Fibroblast of skin of left quadriceps (primary cell): ENCODE results near the gene AFAP1.
A peak's percentile ranks its signal among the peaks of the same experiment; 100 is the strongest.

Experiments used
- DNase-seq, 2 experiments: peaks; one replicate each; pipeline ENCODE4 v3.0.0-alpha.2; 2013; ENCODE audit warnings: low read depth in 2 of 2

The AFAP1 gene

DNA sequence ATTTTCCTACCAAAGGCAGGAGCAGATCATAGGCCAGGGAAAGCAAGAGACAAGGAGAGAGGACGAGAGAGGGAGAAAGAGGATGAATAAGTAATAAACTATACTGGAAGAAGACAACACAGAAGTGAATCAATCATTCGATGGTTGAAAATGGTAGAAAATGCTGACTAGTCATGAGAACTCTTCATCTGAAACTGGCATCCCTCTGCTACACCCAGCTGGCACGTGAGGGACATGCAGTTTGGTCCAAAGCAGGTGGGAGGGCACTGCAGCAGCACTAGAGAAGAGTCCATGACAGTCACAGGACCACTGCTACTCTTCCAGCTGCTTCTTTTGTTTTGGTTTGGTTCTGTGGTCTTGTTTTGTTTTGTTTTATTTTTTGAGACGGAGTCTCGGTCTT, 74.1 kb downstream of the AFAP1 start:
- no peak for DNase-seq

DNA sequence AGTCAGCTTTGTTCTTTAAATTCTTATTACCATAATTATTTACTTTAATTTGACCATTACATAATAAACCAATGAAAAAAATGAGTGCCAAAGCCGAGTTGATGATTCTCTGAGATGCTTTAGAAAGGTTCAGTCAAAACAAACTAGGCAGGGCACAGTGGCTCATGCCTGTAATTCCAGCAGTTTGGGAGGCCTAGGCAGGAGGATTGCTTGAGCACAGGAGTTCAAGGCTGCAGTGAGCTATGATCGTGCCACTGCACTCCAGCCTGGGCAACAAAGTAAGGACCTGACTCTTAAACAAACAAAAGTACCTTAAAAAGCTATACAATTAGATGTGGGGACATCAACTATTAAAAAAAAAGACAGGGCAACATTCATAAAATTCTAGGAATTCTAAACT, 75.0 kb downstream of the AFAP1 start:
- no peak for DNase-seq

DNA sequence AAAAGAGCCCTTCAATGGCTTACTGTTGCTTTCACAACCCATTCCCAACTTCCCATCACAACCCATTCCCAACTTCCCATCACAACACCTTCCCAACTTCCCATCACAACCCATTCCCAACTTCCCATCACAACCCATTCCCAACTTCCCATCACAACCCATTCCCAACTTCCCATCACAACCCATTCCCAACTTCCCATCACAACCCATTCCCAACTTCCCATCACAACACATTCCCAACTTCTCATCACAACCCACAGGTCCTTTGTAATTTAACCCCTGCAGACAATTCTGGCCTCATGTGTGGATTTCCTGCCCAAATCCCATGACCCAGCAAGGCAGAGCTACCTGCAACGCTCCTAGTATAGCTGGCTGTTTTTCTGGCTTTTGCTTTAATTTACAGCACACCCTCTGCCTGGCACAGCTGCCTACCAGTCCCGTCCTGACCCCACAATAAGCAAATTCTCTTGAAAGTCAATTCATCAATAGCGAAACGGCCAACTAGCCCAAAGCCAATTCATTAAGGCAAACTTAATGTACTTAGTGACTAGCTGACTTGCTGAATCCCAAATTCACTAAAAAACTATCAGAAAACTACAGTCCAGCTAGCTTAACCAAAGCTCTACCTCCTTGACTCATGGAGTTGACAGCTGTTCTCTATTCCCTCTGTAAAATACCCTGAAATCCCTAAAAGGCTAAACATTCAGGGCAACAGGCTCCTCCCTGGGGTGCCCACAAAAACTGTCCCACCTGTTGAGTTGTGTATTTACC, 75.6 kb downstream of the AFAP1 start:
- DNase-seq = no peak

DNA sequence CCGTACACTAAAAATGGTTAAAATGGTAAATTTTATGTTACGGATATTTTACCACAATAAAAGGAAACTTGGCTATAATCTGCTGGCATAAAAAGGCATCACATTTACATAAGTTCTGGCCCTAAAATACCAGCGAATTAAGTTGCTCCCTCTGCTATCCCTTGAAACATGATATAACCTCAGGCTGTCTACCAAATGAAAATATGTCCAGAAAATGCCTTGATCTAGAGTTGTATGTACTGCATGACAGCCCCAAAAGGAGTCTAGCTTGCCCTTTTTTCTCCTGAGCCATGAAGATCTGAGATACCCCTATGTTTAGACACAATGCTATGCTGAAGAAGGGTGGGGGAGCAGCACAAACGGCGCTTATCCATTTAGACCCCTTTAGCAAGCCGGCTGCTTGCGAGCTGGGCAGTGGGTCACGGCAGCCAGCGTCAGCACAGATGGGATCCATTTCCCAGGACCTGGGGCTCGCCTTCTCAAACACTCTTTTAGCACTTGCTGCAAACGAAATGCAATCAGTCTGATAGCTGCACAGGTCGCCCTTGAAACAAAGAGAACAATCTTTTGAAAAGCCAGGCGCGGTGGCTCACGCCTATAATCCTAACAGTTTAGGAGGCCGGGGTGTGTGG, 77.0 kb downstream of the AFAP1 start:
- no peak for DNase-seq

DNA sequence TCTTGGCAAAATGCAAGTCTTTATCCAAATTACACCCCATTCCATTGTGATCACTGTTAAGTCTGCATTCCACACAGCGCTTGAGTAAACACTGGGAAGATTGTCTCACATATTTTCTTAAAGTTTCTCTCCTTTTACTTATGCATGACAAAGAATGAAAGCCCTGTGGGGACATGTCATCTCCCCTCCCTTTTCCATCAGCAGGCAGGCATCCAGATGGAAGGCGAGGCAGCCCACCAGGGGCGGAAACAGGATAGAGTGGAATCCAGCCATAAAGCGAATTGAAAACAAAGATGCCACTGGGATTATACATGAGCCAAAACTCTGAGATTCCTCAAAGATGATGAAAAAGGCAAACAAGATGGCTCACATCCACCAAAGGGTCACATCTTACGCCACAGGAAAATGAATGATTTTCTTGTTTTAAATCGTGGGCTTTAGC, 78.2 kb downstream of the AFAP1 start:
- peak; percentile 97 for DNase-seq

DNA sequence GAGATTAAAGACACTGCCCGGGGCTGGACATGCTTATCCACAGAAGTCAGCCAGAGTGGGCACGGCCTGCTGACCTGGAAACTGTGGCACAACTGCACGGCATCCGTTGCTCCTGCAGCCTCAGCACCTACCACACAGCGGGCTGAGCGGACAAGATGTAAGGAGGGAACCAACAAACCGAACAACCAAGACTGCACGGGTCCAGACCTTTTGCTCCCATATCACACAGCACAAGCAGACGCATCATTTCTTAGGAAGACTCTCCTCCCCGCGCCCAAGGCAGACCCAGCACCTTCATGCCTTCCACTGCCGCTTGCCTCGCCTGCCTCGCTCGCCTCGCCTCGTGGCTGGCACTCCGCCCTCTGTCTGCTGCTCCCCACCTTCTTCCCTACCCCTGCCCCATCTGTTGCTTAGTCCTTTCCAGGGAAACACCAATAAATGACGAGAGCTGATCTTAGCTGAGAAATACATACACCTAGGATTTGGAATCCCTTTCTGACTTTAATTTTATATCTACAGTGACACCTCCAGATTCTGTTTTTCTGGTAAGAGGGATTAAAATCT, 79.0 kb downstream of the AFAP1 start:
- DNase-seq = no peak

DNA sequence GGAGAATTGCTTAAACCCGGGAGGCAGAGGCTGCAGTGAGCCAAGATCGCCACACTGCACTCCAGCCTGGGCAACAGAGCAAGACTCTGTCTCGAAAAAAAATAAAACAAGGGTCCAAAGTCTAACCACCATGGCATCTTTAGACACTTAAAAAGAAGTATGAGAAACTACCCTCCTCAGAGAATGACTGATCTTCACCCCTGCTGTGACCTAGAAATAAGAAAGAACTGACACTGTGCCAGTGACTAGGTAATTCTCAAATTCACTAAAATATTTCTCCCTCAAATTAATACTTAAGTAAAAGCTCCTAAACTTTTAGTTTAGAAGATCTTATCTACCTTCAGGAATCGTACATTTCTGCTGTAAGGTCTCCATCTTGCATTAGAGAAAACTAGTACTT, 80.3 kb downstream of the AFAP1 start:
- DNase-seq = no peak

DNA sequence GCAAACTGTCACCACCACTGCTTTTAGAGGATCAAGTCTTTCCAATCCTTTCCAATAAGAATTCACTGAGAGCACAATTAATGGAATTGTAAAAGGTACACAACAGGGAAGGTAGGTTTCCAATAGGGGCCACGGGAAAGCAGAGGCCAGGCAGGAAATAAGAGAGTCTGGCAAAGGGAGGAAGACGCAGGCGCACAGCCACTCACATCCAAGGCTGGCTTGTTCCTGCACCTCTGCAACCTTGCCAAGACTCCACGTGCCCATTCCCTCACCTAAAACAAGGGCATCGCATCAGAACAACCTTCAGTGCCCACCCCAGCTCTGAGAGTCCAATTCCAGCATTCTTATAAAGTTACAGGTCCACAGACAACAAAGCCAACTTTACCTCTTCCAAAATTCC, 81.2 kb downstream of the AFAP1 start:
- no peak for DNase-seq

DNA sequence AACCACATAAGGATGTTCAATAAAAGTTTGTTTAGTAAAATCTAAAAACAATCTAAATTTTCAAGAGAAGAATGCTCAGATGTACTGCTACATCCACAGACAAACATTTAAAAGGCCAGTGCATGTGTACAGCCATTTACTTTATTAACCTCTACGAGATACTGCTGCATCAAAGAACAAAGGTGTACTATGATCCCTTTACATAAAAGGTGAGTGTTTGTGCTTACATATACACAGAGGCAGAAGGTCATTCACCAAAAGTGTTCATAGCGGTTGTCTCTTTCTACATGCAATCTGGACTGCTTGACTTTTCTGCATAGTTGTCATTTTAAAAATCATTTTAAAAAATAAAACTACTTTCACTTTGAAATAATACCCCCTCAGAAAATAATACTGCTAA, 81.7 kb downstream of the AFAP1 start:
- no peak for DNase-seq

DNA sequence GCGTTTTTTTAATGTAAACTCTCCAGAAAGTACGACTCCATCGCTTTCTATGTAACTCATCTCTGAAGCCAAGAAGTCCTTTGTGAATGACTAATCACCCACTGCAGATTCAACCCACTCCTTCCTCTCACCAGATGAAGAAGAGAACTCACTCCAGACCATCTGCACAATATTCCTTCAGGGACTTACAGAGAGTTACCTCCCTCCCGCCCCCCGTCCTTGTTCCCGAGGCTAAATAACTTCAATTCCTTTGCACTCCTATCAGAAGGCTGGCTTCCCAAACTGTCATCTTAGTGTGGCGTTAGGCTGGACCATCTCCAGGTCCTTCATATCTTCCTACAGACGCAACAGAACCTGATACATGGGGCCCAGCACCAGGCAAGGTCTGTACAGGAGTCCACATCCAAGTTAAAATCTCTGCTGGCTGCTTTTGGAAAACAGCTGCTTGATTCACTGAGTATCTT, 82.4 kb downstream of the AFAP1 start:
- peak; percentile 84 to 85 for DNase-seq

DNA sequence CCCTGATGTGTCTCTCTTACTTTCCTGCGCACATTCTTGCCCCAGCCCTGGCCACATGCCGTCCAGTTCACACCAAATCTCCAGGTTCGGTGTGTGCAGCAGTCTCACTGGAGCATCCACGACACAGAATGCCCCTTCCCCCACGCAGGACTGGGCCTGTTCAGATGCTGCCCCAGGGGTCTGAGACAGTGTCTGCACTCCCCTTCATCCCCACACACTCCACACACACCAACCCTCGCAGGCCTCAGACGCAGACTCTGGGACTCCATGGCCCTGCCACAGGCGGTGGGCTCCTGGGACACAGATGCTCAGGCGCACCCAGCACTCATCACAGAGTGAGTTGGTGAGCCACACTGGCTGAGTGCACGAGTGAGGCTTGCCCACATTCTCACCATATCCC, 83.9 kb downstream of the AFAP1 start:
- no peak for DNase-seq

DNA sequence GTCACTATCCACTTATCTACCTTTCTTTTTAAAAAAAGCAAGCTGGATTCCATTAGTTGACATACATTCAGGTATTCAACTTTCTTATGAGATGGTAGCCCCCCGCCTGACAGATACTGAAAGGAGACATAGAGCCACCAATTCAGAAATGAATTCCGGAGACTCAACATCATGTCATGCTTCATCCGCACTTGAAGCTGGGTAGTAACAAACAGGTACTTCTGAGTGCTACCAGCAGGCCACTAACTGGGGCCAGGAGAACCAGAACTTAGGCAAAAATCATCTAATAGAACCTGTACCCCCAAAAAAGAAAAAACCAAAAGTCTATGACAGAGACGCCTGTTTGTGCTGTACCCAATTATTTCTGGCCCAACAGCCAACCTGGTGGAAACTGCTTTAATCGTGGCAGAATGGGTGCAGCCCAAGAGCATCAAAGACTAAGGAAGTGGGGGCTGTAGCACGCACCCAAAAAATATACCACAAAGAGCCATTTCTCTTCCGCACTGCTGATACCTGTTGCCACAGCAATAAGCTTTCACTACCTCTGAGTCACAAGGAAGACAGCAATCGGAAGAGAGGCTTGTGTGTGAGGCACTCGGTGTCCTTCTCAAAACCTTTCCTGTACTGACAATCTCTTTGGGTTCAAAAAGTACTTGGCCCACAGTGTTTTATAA, 84.8 kb downstream of the AFAP1 start:
- DNase-seq = no peak

DNA sequence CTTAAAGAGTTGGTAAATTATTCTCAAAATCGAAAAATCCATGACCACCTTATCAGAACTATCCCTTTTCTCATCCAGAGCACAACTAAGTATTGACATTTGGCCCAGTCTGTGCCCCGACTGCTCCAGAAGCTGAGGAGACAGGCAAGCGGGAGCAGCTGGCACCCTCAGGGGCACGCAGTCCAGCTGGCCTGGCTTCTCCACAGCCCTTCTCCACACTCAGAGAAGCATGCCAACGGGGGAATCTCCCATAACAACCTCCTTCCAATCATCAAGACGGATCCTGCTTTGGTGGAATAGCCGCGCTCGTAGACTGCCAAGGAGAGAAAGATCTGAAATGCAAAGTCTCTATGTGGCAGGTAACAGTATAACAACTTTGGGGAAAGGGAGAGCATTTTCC, 85.4 kb downstream of the AFAP1 start:
- DNase-seq = no peak

DNA sequence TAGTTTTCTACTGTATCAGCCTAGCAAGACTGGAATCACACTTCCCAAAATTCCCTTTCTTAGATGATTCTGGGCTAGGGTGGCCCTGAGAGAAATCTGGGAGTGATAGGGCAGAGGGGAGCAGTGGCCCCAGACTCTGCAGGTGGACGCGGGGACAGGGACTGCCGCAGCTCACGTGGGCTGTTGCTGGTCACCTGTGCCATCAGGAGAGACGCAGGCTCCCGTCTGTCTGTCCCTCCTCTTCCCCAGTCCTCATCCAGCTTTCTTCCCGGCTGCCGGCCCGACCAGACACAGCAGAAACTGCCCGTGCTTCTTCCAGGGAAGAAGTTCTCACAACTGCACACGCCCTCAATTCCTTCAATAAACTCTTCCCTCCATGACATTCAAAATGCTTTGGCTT, 86.4 kb downstream of the AFAP1 start:
- DNase-seq = no peak

DNA sequence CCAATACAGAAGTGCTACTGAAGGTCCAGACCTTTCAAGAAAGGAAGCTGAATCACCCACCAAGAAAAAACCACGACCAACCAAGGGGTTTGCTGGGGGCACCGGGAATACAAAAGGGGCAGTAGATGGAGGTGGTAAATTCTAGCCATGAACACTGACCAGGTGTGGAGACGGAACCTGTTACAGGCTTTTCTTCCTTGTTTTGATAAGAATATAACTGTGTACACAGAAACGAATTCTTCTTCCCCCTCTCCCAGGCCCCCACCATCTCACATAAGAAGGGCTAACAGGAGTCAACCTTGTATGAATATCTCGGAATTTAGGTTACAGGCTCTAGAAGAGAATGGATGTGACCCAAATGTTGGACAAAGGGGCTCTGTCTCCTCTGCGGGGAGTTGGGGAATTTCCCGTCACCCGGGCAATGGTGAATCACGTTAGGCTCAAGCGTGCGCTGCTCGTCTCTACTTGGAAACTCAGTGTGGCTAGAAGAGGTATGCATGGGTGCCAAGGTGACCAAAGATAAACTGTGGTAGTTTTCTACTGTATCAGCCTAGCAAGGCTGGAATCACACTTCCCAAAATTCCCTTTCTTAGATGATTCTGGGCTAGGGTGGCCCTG, 87.0 kb downstream of the AFAP1 start:
- no peak for DNase-seq

DNA sequence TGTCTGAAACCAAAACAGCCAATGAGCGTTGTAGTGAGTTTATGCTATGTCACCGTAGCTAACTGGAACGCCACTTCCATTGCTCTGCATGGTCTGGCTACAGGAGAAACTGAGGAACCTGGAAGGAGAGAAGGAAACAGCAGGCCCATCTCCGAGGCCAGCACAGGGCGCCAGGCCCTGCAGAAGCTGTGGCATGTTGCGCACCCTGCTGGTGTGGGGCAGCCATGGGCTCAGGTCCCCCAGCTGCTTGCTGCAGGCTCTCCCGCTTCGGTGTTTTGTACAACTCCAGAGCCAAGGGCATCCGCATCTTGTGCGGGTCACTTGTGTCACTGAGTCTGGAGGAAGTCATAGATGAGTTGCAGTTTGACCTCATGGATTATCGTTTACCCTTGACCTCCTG, 89.2 kb downstream of the AFAP1 start:
- no peak for DNase-seq

DNA sequence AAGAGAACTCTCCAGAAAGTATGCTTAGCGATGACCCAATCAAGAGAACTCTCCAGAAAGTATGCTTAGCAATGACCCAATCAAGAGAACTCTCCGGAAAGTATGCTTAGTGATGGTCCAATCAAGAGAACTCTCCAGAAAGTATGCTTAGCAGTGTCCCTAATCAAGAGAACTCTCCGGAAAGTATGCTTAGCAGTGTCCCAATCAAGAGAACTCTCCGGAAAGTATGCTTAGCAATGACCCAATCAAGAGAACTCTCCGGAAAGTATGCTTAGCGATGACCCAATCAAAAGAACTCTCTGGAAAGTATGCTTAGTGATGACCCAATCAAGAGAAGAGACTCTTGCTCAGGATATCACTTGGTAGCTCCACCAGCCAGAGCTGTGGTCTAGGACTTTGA, 92.5 kb downstream of the AFAP1 start:
- no peak for DNase-seq

DNA sequence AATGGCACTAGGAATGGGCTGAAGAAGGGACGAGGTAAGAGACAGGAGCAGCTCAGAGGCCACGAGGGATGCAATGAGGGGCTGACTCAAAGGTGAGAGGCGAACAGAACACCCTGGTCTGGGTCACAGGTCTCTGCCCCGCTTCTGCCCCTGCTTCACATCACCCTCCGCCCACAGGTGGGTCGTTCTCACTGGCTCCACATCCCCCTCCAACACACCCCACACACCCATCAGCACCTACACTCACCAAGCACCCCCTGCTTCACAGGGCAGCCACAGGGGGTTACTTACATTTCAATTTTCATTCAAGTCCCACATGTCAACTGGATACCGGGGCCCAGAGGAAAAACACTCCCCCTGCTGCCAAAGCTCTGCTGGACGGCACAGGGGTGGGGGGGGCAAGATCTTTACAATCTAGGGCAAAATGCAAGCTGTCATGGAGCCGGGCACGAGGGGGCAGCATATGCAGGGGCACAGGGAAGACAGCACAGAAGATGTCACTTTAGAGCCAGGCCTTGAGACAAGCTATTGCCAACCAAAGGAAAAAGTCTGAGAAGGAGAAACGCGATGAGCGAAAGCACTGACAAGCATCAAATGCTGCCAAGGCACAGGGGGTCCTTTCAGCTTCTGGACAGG, 94.0 kb downstream of the AFAP1 start:
- no peak for DNase-seq

DNA sequence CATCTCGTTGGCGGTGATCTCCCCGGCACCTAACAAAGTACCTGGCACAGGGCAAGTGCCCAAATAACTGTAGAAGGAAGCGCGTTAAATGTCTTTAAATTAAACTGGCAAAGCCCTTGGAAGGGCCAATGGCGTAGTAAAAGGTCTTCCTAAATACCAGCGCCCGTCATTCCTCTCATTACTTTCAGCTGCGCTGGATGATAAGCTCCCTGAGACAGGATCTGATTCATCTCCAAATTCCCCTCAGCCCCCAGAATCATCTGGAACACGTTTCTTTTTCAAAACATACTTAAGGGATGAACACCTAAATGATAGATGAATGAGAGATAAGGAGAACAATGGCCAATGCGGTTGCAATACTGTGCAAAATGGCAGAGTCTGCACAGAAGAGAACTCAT, 95.1 kb downstream of the AFAP1 start:
- peak; percentile 90 for DNase-seq

DNA sequence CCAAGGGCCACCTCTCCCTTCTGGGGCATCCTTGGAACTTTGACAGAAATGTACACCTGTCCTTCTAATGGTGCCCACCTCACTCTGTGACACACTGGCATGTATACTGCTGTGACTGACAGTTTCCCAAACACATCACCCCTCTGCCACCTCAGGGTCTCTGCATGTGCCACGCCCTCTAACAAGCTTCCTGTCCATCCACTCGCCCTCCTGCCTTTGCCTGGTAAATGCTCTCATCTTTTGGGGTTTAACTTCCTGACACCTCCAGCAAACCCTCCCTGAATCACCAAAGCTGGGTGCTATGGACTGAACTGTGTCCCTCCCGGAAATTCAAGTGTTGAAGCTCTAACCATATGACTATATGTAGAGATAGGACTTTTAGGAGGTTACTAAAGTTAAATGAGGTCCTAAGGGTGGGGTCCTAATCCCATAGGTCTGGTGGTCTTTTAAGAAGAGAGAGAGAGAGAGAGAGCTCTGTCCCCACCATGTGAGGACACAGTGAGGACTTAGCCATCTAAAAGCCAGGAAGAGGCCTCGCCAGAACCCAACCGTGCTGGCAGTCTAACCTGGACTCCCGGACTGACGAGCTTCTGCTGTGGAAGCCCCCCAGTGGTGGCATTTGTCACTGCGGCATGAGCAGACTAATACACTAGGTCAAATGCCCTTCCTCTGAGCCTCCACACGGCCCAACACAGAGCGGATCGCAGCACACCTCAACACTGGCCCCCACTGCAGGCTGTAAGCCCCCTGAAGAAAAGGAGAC, 95.6 kb downstream of the AFAP1 start:
- peak; percentile 54 to 55 for DNase-seq
